ENCODE measurements around the gene ACTL10. TPM values are rescaled to one million over a fixed set of nuclear protein-coding genes. Genes with fewer than 3 reads are reported as not detected.
"Not testable (repeated sequence)": the region's sequence is repeated elsewhere in the genome, so short reads cannot be mapped to it uniquely, and the experiment has no call there.

ACTL10 gene
- total and polyA plus RNA-seq, 7 donors: 0.04 to 0.74 (median 0.39) TPM; not detected in 1

GRCh38 chr20:33697129-33697528 lies 30.4 kb downstream of the ACTL10 start:
- intact Hi-C loops (cut with DNase I): no loop called here
- Histone ChIP-seq H3K27ac (no peak overlapping the region), H3K27me3 (ENCODE audit: insufficient read depth in 3 of 3, low read length in 2 of 3) (no peaks in the 10 kb centered on the region), H3K4me1 (no peaks in the 10 kb centered on the region), H3K4me3 (no peak overlapping the region), H3K36me3 (ENCODE audit: insufficient read depth in 1 of 2, low read depth in 1 of 2) (no peaks in the 10 kb centered on the region), H3K9me3 (no peaks in the 10 kb centered on the region)
- TF ChIP-seq, protein P1, sequence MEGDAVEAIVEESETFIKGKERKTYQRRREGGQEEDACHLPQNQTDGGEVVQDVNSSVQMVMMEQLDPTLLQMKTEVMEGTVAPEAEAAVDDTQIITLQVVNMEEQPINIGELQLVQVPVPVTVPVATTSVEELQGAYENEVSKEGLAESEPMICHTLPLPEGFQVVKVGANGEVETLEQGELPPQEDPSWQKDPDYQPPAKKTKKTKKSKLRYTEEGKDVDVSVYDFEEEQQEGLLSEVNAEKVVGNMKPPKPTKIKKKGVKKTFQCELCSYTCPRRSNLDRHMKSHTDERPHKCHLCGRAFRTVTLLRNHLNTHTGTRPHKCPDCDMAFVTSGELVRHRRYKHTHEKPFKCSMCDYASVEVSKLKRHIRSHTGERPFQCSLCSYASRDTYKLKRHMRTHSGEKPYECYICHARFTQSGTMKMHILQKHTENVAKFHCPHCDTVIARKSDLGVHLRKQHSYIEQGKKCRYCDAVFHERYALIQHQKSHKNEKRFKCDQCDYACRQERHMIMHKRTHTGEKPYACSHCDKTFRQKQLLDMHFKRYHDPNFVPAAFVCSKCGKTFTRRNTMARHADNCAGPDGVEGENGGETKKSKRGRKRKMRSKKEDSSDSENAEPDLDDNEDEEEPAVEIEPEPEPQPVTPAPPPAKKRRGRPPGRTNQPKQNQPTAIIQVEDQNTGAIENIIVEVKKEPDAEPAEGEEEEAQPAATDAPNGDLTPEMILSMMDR (IDR thresholded peaks at IDR 0.05): no peak
- ATAC-seq (peak in 2 of 4 donors; percentile 49 to 56), DNase-seq (peak; percentile 65 to 71)
- 63 to 71% (median 69%) methylated on average over 8 of the region's 8 CpGs for WGBS, 3 donors

- 92 to 100% (median 95%) methylated on average over 6 to 19 of the region's 27 CpGs for WGBS, 3 donors
These were observed 32.2 kb downstream of the ACTL10 start for GRCh38 chr20:33698966-33699365.

GRCh38 chr20:33700696-33701441 lies 34.1 kb downstream of the ACTL10 start:
- ATAC-seq; intact Hi-C loops (cut with DNase I); DNase-seq: not testable (repeated sequence)

More at GRCh38 chr20:33698966-33699365, 32.2 kb downstream of the ACTL10 start:
- H3K27ac ChIP-seq; H3K27me3 ChIP-seq (ENCODE audit: insufficient read depth in 3 of 3, low read length in 2 of 3); intact Hi-C loops (cut with DNase I); ATAC-seq; H3K9me3 ChIP-seq; H3K4me3 ChIP-seq; H3K4me1 ChIP-seq; H3K36me3 ChIP-seq (ENCODE audit: insufficient read depth in 1 of 2, low read depth in 1 of 2); DNase-seq: not testable (repeated sequence)

DNA sequence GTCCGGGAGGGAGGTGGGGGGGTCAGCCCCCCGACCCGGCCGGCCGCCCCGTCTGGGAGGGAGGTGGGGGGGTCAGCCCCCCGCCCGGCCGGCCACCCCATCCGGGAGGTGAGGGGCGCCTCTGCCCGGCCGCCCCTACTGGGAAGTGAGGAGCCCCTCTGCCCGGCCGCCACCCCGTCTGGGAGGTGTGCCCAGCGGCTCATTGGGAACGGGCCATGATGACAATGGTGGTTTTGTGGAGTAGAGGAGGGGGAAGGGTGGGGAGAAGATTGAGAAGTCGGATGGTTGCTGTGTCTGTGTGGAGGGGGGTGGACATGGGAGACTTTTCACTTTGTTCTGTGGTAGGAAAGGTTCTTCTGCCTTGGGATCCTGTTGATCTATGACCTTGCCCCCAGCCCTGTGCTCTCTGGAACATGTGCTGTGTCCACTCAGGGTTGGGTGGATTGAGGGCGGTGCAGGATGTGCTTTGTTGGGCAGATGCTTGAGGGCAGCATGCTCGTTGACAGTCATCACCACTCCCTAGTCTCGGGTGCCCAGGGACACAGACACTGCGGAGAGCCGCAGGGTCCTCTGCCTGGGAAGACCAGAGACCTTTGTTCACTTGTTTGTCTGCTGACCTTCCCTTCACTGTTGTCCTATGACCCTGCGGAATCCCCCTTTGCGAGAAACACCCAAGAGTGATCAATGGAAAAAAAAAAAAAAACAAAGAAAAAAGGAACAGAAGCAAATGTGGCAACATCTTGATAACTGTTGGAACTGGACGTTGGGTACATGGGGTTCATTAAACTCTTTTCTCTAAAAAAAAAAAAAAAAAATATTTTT lies 35.1 kb downstream of the ACTL10 start:
- Histone ChIP-seq H3K9me3 (no peaks in the 10 kb centered on the region), H3K4me1 (no peaks in the 10 kb centered on the region), H3K4me3 (no peak overlapping the region), H3K36me3 (ENCODE audit: insufficient read depth in 1 of 2, low read depth in 1 of 2) (peaks cover 0 to 9% of the 10 kb centered on the region in 2 donors), H3K27ac (no peak overlapping the region), H3K27me3 (ENCODE audit: insufficient read depth in 3 of 3, low read length in 2 of 3) (no peaks in the 10 kb centered on the region)
- DNase-seq (no peak), ATAC-seq (no peak)
- intact Hi-C loops (cut with DNase I): no loop called here
- TF ChIP-seq, protein P1 (IDR thresholded peaks at IDR 0.05): no peak
- 80 to 89% (median 84%) methylated on average over 10 to 27 of the region's 27 CpGs for WGBS, 3 donors

More at GRCh38 chr20:33700696-33701441, 34.1 kb downstream of the ACTL10 start:
- H3K4me1 ChIP-seq; H3K27me3 ChIP-seq (ENCODE audit: insufficient read depth in 3 of 3, low read length in 2 of 3); H3K9me3 ChIP-seq; H3K27ac ChIP-seq; H3K36me3 ChIP-seq (ENCODE audit: insufficient read depth in 1 of 2, low read depth in 1 of 2); H3K4me3 ChIP-seq: not testable (repeated sequence)
- 91 to 96% (median 94%) methylated on average over 23 to 45 of the region's 45 CpGs for WGBS, 3 donors

DNA sequence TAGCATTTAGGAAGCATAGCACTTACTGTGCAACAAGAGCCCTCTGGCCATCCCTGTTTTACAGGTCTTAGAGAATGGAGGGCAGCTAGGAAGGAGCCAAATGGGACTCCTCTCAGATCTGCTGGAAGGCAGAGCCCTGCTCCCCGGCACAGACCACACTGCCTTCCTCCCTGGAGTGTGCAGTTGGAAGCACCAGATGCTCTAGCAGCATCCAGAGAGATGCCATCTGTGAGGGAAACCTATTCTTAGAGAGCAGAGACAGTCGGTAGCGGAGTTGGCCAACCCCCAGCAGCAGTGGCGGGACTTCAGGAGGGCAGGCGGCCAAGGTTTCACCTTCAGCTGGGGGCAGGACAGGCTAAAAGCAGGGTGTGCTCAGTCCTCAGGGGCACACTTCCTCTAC lies 36.1 kb downstream of the ACTL10 start:
- intact Hi-C loops (cut with DNase I): no loop called here
- Histone ChIP-seq H3K9me3 (no peaks in the 10 kb centered on the region), H3K4me3 (no peak overlapping the region), H3K27me3 (ENCODE audit: insufficient read depth in 3 of 3, low read length in 2 of 3) (no peaks in the 10 kb centered on the region), H3K36me3 (ENCODE audit: insufficient read depth in 1 of 2, low read depth in 1 of 2) (peaks cover 0 to 19% of the 10 kb centered on the region in 2 donors), H3K27ac (no peak overlapping the region), H3K4me1 (no peaks in the 10 kb centered on the region)
- ATAC-seq (peak; percentile 67 to 87 (median 76)), DNase-seq (peak in 1 of 2 donors; percentile 68)
- WGBS, 3 donors: 18 to 21% (median 21%) methylated on average over 5 of the region's 5 CpGs
- TF ChIP-seq, protein P1 (IDR thresholded peaks at IDR 0.05): no peak

Data from psoas muscle (tissue), 8 donors.